Stimulated activated CD4-positive, alpha-beta T cell treated with anti-CD3 and anti-CD28 coated beads, TNF-alpha, amount 100 ng/mL, for 4 hours (primary cell): Measurements from ENCODE around the gene TMEM220.
"Not testable (repeated sequence)": the region's sequence is repeated elsewhere in the genome, so short reads cannot be mapped to it uniquely, and the experiment has no call there.

ENCODE experiments used
- DNase-seq, 3 experiments: peaks; one replicate each; pipeline ENCODE4 v3.0.0-alpha.2; 2020; ENCODE audit warnings: low read depth in 3 of 3

The TMEM220 gene

GRCh38 chr17:10728331-10728892 lies 1.4 kb downstream of the TMEM220 start:
- DNase-seq, result no peak

DNA sequence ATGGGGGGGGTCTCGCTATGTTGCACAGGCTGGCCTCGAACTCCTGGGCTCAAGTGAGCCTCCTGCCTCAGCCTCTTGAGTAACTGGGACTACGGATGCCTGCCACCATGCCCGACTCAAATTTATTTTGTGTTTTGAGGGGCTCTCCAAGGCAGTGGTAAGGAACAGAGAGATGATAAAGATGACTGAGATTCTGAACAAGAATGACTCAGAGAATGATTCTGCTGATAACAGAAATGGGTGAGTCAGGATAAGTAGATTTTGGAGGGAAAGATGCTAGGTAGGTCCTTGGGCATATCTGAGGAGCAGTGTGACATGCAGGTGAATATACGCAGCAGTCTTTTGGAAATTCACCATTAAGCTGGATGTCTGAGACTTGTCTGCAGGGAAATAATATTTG lies 2.6 kb downstream of the TMEM220 start:
- DNase-seq, result no peak

- no peak for DNase-seq
Observed at GRCh38 chr17:10726196-10726595, 3.6 kb downstream of the TMEM220 start.

GRCh38 chr17:10725262-10725661 lies 4.6 kb downstream of the TMEM220 start:
- no peak for DNase-seq

- no peak for DNase-seq
Observed at GRCh38 chr17:10724546-10725195, 5.2 kb downstream of the TMEM220 start.

DNA sequence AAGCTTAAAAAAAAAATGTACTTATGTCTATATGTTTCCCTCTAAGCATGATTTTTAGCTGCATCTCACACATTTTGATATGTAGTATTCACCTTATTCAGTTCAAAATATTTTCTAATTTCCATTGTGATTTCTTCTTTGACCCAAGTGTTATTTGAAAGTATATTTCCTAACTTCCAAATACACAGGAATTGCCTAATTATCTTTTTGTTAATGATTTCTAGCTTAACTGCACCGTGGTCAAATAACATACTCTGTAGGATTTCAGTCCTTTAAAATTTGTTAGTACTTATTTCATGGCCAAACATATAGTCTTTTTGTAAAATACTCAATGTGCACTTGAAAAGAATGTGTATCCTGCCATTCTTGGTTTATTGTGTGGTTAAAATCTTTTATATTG lies 11.3 kb downstream of the TMEM220 start:
- DNase-seq, result no peak

DNA sequence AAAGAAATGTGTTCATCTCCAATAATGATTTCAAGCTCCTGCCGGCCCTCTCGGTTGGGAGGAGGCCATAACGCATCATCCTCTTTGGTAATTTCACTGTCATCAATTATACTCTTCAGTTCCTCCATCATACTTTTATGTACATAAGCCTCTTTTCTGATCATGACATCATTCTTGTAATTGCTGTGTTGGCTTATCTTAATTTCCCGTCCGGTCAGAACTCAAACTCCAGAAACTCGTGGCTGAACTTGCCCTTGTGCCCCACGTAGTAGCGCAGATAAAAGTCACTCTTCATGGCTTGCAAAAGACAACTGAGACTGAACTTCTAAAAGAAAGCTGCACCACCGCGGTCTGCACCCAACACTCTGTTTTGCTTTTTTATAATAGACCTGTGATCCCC lies 13.6 kb downstream of the TMEM220 start:
- DNase-seq, result no peak

- DNase-seq, result no peak
Observed at GRCh38 chr17:10713318-10713717, 16.5 kb downstream of the TMEM220 start.

DNA sequence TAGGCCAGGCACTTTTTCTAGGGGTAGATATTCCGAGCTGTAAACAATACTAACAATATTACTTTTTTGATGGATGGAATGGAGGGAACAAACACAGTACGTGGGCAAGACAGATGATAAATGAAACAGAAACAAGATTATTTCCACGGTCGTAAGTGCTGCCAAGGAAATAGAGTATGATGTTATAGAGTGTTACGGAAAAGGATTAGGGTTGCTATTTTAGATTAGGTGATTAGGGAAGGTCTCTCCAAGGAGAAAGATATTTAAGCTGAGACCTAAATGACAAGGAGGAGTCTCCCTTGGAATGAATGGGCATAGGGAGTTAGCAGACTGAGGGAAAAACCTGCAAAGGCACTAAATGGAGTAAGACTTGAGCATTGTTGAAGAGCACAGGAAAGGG lies 24.1 kb downstream of the TMEM220 start:
- DNase-seq, result no peak

DNA sequence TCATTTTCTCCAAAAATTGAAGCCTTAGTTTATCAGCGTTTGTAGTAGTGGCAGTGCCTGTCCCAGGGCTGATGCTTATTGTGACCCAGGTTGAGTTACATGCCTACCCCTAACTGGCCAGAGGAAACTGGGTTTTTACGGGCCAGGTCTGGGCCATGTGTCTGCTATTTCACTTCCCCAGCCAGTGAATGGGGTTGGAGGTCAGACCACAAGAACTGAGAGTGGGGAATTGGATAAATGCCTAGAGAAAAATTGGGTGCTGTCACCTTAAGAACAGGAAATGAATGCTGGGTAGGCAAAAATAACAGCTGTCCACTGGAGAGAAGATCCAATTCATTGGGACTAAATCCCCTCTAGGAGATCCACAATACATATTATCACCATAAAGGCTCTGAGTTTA lies 27.2 kb downstream of the TMEM220 start:
- DNase-seq, result no peak

DNA sequence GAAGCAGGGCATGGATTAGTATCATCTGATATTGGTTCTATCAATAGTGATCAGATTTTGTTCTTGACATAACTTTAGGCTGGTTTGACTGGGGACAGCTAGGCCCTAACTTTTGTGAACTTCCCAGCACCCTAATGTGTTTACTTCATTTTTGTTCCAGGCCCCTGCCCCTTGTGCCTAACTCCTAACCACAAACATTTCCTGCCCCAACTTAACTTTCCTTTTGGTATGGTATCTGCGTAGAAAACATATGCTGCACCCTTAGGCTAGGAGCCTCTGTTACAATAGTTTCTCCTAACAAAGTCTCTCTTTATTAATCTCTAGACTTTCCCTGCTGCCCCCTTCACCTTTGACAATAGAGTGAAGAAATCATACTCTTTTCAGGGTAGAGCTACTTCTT lies 30.0 kb downstream of the TMEM220 start:
- no peak for DNase-seq

GRCh38 chr17:10698096-10698818 lies 31.6 kb downstream of the TMEM220 start:
- DNase-seq, result no peak

- DNase-seq, result peak; percentile 74 to 81 (median 75)
Observed at GRCh38 chr17:10697092-10698081, 32.4 kb downstream of the TMEM220 start, which contains the start of the genes ADPRM and SCO1. ADPRM (plus strand) TSS chr17:10697594; CDS start chr17:10704927, 7,333 bp downstream. SCO1 (minus strand) TSS chr17:10697533; CDS start chr17:10697507, 26 bp downstream.

GRCh38 chr17:10695875-10696407 lies 33.9 kb downstream of the TMEM220 start:
- not testable (repeated sequence) for DNase-seq

DNA sequence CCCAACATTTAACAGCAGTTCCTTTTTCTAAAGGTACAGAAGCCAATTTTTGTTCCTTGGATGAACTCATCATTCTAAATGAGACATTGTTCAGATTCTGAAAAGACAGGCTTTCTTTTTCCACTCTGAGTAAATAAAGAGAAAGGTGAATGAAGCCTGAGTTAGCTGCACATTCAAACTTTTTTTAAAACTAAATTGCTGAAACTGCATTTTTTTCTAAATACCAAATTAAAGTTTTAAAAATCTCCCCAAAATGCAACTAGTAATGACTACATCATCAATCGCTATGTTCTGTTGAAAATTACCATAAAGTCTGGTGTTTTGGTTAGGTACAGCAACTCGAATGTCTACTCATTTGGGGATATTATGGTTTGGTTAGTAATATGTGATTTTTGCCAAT lies 42.3 kb downstream of the TMEM220 start:
- DNase-seq, result no peak

DNA sequence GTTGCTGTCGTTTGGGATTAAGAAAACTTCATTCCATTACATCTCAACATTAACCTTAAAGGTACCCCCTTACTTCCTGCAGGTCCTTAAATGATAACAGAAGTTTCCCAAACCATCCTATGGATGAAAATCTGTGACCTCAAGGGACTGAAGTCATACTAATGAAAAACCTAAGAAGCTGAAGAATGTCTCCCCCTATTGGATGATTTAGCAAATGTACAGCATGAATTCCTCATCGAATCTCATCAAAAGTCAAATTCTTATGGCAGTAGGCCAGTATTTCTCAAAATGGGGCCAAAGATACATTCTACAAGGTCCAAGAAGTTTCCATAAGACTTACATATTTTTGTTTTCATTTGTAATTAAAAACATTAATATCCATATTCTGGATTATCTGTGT lies 46.0 kb downstream of the TMEM220 start:
- no peak for DNase-seq

DNA sequence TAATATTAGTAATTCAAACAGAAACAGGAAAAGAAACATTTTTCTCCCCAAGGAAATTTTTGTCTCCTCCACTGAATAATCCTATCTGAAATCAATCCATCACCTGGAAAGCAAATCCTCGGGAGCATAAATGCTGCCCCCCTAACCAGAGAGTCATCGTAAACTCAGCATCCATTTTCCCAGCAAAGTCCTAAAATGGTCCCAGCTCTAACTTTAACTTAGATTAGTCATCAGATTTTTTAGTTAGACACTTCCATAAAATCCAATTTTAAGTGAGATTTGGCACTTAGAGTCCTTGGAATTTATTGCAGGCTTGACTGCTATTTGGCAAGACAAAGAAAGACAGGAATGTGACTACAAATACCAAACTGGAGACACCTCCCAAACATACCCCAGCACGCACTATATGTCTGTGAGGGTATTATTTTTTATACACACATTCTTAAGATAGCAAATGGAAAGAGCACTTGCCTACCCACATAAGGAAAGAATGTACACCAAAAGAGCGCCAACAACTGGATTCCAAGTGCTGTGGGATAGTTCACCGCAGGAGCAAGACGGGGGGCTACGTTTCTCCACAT lies 47.9 kb downstream of the TMEM220 start:
- DNase-seq, result no peak

DNA sequence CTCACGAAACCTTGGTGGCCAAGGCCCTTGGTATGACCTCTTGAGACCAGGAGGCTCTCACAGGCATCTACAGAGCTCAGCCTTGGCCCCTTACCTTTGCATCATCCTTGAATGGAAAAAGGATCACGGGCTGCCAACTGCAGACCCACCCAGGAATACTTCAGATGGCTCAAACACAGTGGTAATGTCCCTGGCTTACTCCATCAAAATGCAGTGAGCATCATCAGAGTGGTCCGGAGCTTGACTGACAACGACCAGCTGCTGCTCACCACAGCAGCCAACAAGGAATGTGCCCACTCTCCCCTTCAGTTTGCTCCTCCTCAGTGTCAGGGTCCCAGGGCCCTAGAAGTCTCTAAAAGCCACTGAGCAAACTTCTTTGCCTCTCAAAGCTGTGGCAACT lies 55.1 kb downstream of the TMEM220 start:
- DNase-seq, result no peak

GRCh38 chr17:10673312-10673711 lies 56.5 kb downstream of the TMEM220 start:
- no peak for DNase-seq

- DNase-seq, result no peak
Observed at GRCh38 chr17:10668775-10669174, 61.0 kb downstream of the TMEM220 start.

GRCh38 chr17:10666906-10667305 lies 62.9 kb downstream of the TMEM220 start:
- no peak for DNase-seq
